GM21423 (cell line): Measurements from ENCODE around the gene ZIC4.

Source experiments
- ATAC-seq: cut with Tn5 transposase; IDR thresholded peaks from one replicate; pipeline ENCODE4 v1.9.1; 2021; ENCODE audit warnings: mild to moderate bottlenecking, moderate library complexity; ENCODE audit not compliant: unreplicated experiment

Gene ZIC4

DNA sequence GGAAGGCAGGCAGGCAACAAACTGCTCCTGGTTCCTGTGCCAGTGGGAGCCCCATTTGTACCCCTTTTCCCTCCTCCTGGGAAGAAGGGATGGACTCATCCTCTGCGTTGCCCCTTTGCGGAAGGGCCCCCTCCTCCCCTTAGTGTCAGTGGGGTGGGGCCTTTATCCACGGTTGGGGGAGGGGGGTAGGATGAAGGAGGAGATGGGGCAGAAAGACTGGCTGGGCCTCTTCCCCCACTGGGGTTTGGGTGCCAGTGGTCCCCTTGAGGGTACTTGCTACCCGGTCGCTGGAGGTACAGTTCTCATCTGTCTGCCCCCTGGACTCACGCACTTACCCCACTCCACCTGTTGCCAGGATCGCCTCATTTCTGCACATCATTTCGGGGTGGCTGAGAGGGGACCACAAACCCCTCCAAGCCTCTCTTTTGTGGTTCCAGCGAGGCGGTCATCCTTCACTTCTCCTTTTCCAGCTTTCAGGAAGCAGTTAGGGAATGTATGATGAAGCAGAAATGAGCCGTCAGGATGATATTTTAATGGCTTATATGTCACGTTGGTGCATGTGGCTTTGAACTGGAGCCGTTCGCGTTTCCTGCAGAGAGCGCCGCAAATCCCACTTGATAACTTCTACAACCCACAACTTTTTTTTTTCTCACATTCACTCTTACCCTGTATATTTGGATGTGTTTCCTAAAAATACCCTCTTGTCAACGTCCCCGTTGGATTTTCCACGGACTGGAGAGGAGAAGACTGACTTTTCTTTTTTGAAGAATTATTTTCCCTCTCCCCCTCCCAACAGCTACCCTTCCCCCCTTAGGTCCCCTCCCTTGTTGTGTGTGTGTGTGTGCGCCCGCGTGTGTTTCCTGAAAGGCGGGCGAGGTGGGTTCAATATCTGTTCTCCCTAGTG is at the start of gene ZIC4:
Gene ZIC4, minus strand, starts transcription at position 516 of the 904 bp plus-strand sequence. CDS start 3,746 bp downstream, outside the sequence.
- ATAC-seq = no peak

DNA sequence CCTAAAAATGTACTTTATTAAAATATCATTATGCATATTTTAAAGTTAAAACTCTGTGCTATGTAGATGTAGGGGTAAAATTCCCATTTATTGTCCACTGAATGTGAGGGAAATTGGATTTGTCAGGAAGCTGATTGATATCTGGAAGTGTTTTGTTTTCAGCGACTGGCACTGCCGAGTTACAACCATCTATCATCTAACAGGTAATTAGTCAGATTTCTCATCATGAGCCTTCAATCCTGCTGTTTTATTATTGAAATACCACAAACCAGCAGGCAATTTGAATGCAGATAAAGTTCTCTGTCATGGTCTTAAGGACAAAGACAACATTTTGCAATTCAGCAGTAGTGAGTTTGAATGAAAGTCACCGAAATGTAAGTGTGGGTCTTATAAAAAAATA is 43.3 kb upstream of the ZIC4 start:
- no peak for ATAC-seq

DNA sequence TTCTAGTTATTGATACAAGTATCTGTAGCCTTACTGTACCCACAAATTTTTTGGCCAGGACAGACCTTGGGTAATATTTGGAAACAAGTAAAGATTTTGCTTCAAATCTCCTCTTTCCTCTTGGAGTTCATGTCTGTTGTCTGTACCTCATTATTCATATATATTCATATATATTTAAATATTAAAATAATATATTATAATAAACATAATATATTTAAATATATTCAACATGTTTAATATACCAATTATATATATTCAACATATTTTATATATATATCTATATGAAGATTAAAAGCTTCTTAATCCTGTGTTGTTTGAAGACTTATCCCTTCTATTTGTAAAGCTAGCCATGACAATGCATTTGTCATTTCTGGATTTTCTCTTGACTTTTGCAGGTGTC is 40.9 kb upstream of the ZIC4 start:
- ATAC-seq = no peak

DNA sequence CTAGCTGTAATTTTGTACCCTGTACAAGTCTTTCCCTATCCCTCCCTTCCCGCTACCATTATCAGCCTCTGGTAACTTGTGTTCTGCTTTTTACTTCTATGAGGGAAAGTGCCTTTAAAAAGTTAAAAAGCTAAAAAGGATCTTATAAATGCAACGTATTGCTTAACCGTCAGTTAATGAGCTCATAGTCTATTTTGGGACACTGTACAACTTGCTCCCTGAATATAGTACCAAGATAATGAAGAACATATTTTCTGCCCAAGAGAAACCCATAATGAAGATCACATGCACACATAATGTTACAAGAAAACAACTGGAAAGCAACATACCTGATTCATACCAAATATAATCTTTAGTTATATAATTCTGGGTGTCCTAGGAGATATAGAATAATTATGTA is 25.4 kb upstream of the ZIC4 start:
- no peak for ATAC-seq

DNA sequence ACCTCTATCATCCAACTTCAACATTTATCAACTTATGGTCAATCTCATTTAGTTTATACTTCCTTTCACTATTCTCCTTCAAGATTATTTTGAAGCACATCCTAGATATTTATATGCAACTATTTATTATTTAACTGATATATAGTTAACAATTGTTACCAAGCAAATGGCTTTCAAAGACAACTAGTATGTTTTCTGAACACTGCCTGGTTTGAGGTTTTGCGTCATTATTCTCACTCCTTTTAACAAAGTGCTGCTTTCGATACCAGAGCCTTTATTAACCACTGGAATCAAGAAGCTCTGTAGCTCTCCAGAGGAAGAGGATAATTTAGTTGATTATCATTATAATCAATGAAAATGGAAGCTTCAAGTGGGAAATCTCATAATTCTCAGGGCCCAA is 22.4 kb upstream of the ZIC4 start:
- no peak for ATAC-seq

DNA sequence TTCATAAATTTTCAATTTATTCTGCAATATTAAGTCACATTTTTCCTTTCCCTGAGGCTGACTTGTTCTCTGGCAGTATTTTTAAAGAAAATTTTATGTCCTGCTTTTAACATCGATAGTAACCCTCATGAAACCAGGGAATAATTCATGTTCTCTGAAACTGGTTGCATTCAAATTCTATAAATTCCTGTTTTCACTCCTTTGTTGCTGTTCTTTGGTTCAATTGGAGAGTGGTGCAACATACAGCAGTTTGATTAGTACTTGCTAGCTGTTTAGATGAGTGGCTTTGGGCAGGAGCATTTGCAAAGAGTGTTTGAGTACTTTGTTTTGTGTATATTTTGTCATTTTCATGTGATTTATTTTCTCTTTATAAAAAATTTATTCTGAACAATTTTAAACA is 22.0 kb upstream of the ZIC4 start:
- ATAC-seq = no peak

DNA sequence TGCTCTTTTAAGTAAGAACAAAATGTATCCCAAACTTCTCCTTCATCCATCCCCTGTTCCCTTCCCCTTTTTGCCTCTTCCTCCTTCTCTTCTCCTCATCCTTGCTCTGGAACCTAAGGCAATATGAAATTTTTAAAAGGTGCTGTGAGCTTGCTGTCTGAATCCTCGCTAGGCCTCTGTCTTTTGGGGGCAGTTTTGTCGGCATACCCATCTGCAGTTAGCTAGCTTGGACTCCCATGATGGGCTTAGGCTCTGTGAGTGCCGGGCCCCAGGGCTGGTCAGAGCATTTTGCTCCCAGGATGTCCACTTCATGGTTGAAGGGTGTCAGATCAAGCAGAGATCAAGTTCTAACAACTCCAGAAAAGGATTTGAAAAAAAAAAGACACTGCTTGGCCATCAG is 21.4 kb upstream of the ZIC4 start:
- ATAC-seq = no peak

DNA sequence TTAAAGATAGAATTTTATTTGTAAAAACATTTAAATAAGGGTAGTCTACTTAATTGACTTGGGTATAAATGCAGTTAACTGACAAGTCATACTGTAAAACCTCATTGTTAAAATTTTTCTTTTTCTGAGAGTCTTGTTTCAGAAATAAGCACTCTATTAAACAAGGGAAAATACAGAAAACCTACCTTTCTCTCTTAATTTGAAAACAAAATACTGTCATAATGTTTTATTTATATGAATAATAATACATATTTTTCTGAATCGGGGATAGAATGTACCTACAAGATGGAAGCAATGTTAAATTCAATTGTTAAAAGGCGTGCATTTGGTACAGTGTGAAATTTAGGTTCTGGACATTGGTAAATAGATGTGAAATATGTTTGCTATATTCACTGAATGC is 20.6 kb upstream of the ZIC4 start:
- ATAC-seq = no peak

DNA sequence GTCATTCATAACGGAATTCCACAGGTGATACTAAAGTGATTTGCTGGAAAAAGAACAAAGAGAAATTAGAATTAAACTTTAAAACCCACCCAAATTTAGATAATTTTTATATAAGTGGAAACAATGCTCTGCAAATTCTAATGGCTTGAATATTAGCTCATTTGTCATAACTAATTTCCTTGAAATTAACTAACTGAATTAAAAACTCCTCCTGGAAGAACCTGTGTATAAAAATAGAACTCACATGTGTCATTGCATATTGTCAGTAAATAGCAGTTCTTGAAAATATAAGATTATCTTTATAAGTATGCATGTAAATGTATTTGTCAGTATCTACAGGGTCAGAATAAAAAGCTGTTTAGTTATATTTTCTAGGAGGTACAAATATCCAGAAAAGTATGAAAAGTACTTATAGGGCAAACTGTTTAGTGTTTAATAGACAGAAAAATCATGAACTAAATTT is 19.1 kb upstream of the ZIC4 start:
- no peak for ATAC-seq

DNA sequence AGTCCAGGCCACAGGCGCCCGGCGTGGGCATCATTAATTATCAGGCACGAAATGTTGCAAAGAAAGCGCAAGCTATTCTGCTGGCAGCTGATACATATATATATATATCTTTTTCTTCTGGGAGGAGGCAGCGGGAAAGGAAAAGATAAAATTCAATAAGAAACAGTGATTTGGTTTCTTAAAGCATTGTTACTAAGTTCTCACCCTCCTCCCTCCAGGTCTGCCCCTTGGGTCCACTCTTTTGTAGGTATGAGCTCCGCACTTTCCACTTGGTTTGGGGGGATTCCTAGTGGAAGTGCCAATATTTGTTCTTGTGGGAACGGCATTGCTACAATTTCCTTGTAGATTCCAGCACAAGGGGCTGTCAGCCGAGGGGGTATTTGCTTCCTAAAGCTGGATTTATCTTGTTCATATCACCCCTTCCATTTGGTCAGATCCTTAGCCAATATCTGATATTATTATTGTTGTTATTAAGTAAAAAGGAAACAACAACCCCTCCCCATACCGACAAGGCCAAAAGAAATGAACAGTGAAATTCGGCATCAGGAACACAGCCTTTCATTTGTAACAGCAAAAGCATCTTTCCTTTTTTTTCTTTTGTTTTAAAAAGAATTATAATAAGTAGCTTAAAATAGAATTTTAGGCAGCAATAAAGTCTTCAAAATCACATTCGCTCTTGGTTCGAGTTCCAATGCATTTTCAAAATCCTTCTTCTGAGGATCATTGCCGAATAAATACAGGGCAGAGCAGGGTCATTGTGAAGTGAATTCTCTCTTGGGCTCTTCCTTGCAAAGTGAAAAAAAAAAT is 18.4 kb upstream of the ZIC4 start:
- no peak for ATAC-seq

DNA sequence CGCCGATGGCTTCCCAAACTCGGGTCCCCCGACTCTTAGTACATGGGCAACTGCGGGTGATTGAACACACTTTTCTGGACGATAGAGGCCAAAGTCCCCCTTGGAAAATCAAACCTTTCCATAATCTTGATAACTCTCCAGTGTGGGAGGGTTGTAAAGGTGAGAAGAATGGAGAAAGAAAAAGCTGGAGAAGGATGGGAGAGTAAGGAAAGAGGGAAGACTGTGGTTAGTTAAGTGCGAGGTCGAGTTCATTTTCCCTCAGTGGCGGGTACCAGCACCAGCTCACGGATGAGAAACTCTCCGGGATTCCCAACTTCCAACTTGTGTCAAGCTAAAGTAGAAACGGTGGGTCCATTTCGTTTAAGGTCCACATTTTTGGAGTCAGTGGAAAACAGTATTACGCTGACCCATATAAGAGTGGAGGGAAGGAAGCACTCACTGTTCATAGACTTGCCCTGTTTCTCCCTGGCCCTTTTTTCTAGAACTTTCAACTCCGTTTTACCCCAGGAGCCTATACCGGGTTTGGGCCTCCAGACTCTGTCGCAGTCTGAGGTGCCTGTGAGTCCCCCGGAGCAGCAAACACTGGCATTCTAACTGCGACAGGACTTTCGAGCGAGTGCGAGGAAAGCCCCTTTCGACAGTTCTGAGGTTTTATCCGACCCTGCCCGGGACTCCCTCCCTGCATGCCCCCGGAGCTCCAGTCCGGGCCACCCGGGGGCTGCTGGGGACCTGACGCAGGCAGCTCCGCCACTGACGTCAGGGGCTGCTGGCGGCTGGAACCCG is 17.6 kb upstream of the ZIC4 start:
- no peak for ATAC-seq

DNA sequence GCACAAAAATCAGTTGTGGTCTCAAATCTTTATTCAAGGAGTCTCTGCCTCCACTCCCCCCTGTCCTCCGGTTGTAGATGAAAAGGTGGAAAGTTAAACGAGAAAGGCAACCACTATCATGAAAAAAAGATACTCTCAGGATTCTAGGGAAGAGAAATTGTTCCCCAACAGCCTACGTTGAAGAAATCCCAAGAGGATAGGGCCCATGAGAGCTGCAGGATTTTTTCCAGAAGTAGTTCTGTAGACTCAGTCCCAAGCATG is 17.1 kb upstream of the ZIC4 start:
- ATAC-seq = no peak

DNA sequence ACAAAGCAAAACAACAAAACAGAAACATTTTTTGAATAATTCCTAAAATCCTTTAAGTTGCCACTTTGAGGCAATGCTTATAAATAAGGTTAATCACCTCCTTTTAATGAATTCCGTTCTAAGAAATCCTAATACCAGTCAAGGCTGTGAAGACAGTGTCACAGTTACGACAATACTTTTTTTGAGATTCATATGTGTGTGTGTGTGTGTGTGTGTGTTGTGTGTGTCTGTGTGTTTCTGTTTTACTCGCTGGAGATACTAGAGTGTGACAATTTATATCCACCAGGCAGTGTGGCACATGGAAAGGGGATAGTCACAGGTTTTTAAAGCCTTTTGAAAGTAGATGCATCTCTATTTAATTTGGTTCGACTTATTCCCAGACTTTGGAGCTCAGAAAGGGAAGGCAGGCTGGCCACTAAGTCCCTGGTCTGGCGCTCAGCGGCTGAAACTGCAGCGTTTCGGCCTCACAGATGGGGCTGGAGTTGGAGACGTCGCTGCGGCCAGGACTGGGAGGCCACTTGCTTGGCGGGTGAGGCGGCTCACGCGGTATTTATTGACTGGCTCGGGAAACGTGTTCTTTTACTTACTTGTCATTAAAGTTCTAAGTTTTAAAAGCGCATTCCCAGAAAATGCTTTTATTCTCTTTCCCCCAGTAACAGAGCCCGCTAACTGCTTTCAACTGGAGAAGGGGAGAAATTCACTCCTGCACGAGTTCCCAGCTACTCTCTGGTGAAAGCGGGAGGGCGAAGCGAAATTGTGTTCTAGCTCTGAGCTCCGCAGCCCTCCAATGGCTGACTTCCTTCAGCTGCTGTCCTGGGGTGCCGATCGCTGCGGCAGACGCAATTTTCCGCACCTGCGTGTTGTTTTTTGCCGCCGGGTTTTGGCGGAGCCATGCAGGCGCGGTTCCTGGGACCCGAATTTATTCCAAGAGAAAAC is 16.5 kb upstream of the ZIC4 start:
- ATAC-seq = no peak

DNA sequence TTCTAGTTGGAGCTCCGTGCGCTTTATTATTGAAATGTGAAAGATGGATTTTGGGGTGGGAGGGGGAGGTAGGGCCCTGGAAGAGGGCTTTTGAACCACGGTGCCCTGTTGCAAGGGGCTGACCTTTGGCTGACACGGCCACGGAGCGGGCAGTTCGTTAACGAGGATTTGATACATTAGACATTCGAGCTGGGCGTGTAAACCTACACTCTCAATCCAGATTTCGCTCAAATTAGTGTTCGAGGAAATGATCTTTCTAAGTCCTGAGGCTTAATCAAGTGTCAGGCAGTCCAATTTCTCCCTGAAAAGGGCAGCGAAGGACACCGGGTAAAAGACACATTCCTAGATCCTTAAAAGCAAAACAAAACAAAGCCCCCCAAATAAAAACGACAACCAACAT is 15.9 kb upstream of the ZIC4 start:
- no peak for ATAC-seq

DNA sequence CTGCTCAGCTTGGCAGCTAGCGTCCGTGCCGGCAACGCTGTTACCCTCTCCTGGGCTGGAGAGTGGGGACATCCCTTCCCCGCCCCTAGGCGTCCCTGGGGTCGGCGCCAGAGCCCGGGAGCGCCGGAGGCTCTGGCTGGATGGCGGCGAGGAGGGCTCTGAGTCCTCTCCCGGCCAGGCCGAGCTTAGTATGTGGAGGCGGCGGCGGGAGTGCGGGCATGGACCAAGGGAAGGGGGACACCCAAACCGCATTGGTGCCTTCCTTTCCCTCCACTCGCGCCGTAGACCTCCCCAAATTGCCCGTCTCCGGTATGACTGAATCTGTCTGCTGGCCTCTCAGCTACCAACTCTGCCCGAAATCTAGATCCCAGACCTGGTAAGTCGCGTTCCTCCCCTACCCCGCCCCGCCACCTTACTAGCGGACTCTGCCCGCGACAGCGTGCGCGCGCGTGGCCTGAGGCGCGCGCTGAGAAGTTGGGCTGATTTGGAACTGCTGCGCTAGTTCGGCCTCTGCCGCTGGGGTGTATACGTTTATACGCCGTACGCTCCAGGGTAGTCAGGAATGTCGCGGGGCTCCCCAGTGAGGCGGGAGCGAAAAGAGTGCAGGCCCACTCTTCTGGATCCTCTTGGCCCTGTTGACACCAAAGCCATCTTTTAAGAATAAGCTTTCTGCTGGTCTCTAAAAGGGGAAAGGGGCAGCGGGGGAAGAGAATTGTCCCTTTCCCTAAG is 15.0 kb upstream of the ZIC4 start:
- ATAC-seq = no peak

DNA sequence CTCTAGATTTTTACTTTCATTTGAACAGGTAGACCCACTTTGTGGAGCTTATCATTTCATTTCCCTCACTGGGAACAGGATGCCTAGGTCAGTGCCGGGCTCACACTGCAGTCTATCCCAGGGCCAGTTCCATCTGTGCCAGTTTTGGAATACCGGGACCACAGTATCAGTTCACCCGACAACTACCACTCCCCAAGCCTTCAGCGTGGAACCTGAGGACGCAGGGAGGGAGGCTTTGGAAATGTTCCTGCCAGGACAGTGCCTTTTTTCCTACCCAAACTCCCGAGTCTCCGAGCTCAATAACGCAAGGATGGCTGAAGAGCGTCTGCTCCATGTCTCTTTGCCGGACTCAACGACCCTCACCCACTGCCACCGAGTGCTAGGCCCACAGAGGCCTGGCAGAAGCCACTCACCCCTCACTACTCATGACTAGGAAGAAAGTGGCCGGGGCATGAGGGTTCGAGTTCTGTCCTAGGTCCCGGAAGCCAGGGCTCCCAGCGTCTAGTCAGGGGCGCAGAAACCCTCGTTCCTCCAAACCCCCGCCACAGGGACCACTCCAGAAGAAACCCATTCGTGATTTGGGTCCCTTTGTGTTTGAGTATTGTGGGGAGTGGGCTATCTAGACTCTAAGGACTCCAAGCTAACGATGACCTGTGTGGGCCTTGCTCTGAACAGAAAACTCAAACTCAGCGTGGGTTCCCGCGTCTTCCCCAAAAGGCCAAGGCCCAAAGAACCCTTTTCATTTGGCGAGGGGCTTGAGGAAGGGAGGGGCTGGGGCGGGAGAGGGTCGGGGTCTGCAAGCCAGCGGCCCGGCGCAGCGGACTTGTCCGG is 14.2 kb upstream of the ZIC4 start:
- ATAC-seq = no peak

DNA sequence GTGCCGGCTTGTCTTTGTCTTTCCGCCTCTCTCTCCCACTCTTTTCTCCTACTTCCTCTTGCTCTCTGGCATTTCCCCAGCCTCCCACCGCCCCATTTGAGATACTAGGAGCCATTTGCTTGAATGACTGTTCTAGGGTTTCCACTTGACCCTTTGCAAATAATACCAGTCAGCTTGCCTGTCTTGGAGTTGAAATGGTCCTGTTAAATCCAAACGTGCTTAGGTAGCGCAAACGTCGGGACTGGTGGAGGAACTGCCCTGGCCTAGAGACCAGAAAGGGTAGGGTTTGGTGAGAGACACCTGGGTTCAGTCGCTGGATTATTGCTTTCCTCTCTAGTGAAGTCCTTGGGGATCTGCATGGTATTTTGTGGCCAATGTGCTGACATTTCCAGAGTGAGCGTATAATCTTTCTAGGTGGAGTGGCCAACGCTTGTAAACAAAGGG is 13.5 kb upstream of the ZIC4 start:
- ATAC-seq = no peak

DNA sequence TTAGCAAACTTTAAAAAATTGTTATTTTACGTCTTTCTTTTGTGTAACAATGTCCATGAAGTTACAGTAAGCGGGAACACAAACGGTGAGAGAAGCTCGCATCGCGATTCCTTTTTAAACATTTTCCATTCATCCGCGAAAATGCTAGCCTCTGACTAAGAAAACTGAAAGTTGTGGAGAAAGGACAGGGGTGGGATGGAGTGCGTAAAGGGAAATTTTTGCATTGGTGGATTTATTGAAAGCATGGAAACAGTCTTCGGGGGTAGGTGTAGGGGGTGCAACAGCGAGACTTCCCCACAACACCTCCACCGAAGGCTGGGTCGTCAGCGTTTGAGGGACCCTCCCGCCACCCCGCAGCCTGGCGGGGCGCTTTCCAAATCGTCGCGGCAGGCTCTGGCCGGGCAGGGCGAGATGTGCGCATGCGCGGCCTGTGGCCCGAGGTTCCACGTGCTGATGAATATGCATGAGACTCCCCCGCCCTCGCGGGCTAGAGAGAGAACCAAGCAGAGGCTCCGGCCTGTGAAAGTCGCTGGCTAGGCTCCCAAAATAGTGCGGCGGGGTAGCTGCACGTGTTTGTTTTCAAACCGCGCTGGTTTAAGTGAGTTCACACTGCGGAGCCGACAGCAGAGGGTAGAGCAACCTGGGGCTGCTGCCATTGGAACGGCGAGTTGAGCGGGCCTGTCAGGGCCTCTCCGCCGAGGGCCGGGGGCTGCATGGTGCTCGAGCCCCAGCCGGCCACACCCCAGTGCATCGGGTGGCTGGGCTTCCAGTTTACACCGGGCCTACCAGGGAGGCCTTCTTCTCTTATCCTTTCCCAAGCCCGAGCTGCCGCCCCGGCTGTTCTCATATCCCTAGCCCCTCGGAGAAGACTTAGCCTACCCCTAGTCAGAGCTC is 12.7 kb upstream of the ZIC4 start:
- ATAC-seq = no peak
